Sigmoid colon (tissue), 7 donors: ENCODE measurements around the gene ABHD16A. TPM values are rescaled to one million over a fixed set of nuclear protein-coding genes. Genes with fewer than 3 reads are reported as not detected.
A peak's percentile ranks its signal among the peaks of the same experiment; 100 is the strongest.

Experiments used
- DNase-seq: peaks from one replicate; pipeline ENCODE4 v3.0.0-alpha.2; 2019
- H3K27ac ChIP-seq, 4 donors: fragments of 200-600 bp; sonication (generic); one replicate each; pipeline ENCODE4 v1.5.1; 2016 to 2019; ENCODE audit warnings: mild to moderate bottlenecking in 1 of 4
- H3K27me3 ChIP-seq, 3 donors: fragments of 200-600 bp; sonication (generic); one replicate each; pipeline ENCODE4 v1.5.1; 2019; ENCODE audit warnings: mild to moderate bottlenecking in 1 of 3
- H3K36me3 ChIP-seq, 4 donors: fragments of 200-600 bp; sonication (generic); one replicate each; pipeline ENCODE4 v1.5.1; 2016 to 2019
- H3K4me1 ChIP-seq, 4 donors: fragments of 200-600 bp; sonication (generic); one replicate each; pipeline ENCODE4 v1.5.1; 2017 to 2019
- H3K4me3 ChIP-seq, 4 donors: fragments of 200-600 bp; sonication (generic); one replicate each; pipeline ENCODE4 v1.5.1; 2017 to 2019; ENCODE audit warnings: mild to moderate bottlenecking in 2 of 4, moderate library complexity in 1 of 4
- H3K9me3 ChIP-seq, 4 donors: fragments of 200-600 bp in 3 of 4; sonication (generic) in 3 of 4; one replicate each; pipeline versions ENCODE4 v1.5.1 to v1.6.1; 2013 to 2019
- EP300 ChIP-seq, 4 donors: sonication (generic); formaldehyde crosslinking; IDR thresholded peaks; one replicate each; pipeline ENCODE4 v1.6.1; 2017; ENCODE audit warnings: antibody characterized with exemption in 4 of 4
- POLR2A ChIP-seq, 2 donors: fragments of 450-650 bp; IDR thresholded peaks; one replicate each; pipeline ENCODE4 v1.6.1; 2016; ENCODE audit warnings: antibody characterized with exemption in 2 of 2, mild to moderate bottlenecking in 2 of 2, moderate library complexity in 2 of 2
- POLR2AphosphoS5 ChIP-seq, 4 donors: sonication (generic); formaldehyde crosslinking; IDR thresholded peaks; one replicate each; pipeline ENCODE4 v1.6.1; 2017; ENCODE audit warnings: antibody characterized with exemption in 4 of 4
- WGBS, 2 donors: extraction: QIAGEN DNeasy Blood & Tissue Kit; methylation state at CpG; one replicate each; pipeline ENCODE4 v1.1.7; 2013; 5-methylcytosine and 5-hydroxymethylcytosine counted together
- intact Hi-C: fragments of 100-400 bp; cut with DNase I; formaldehyde crosslinking; loops from one replicate; pipeline ENCODE4 v1.15.1; 2023
- polyA plus RNA-seq, 3 donors: library from polyadenylated mRNA; stranded (reverse); fragments of 200-250 nt; gene quantifications; one replicate each; pipeline ENCODE4 v1.2.3, GENCODE V29; 2013
- total RNA-seq, 4 donors: library from RNA; depleted of rRNA; stranded (reverse); fragments of >200 nt; gene quantifications; one replicate each; pipeline ENCODE4 v1.1.0, GENCODE V29; 2016
- TF ChIP-seq, protein P1 (sequence below), 4 experiments: fragments of 450-650 bp in 3 of 4; fragments of 200-600 bp in 1 of 4; IDR thresholded peaks; one replicate each; pipeline ENCODE4 v1.5.1; 2016 to 2019; ENCODE audit warnings: antibody characterized with exemption in 4 of 4, mild to moderate bottlenecking in 3 of 4, moderate library complexity in 2 of 4
- donor health status: healthy with polysubstance abuse.
- donor health status: Bipolar disorder and iron deficiency.
- donor health status: healthy.

ABHD16A gene
- total and polyA plus RNA-seq, 7 donors: 16.9 to 63.4 (median 40.3) TPM

DNA sequence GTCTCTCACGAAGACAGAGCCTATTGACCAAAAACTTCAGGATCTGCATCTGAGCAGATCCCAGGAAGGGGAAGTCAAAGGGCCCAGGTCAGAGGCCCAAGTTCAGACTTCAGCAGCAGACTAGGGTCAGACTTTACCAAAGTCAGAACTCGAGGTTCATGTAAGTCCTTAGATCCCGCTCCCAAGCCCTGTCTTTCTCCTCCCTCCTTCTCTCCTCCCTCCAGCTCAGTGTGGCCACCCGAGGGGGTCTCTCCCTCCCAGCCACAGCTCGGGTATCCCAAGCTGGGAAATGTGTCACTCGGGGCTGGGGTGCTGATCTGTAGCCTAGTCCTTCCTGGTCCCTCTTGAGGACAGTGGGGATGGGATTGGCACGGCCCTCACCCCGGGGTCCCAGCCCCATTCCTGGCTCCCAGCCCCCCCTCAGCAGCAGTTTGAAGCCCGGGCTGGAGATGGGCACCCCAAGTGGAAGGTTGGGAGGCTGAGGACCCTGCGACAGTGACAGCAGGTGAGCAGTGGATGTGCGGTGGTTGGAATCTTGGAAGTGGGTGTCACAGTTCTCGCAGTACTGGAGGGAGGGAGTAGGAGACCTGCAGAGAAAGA is 40.9 kb downstream of the ABHD16A start:
- Histone ChIP-seq H3K36me3 (peaks cover 3 to 24% (median 10%) of the 10 kb centered on the region in 4 donors), H3K27me3 (no peaks in the 10 kb centered on the region), H3K4me3 (no peak overlapping the region), H3K27ac (peak overlapping the region in 2 of 4 donors; percentile 11 to 98), H3K9me3 (no peaks in the 10 kb centered on the region), H3K4me1 (peaks cover 0 to 74% (median 67%) of the 10 kb centered on the region in 4 donors)
- intact Hi-C loops: loop anchor here (10.0 kb wide), 1 partner anchor 1613 kb away; the partner anchor contains the start of genes B3GALT4, RPS18 and VPS52
- 89 to 91% methylated on average over 12 of the region's 12 CpGs for WGBS, 2 donors
- TF ChIP-seq POLR2AphosphoS5 (IDR thresholded peaks at IDR 0.05) (no peak), POLR2A (IDR thresholded peaks at IDR 0.05) (no peak), EP300 (IDR thresholded peaks at IDR 0.05) (no peak)
- TF ChIP-seq, protein P1, sequence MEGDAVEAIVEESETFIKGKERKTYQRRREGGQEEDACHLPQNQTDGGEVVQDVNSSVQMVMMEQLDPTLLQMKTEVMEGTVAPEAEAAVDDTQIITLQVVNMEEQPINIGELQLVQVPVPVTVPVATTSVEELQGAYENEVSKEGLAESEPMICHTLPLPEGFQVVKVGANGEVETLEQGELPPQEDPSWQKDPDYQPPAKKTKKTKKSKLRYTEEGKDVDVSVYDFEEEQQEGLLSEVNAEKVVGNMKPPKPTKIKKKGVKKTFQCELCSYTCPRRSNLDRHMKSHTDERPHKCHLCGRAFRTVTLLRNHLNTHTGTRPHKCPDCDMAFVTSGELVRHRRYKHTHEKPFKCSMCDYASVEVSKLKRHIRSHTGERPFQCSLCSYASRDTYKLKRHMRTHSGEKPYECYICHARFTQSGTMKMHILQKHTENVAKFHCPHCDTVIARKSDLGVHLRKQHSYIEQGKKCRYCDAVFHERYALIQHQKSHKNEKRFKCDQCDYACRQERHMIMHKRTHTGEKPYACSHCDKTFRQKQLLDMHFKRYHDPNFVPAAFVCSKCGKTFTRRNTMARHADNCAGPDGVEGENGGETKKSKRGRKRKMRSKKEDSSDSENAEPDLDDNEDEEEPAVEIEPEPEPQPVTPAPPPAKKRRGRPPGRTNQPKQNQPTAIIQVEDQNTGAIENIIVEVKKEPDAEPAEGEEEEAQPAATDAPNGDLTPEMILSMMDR (IDR thresholded peaks at IDR 0.05): no peak
- DNase-seq: no peak

DNA sequence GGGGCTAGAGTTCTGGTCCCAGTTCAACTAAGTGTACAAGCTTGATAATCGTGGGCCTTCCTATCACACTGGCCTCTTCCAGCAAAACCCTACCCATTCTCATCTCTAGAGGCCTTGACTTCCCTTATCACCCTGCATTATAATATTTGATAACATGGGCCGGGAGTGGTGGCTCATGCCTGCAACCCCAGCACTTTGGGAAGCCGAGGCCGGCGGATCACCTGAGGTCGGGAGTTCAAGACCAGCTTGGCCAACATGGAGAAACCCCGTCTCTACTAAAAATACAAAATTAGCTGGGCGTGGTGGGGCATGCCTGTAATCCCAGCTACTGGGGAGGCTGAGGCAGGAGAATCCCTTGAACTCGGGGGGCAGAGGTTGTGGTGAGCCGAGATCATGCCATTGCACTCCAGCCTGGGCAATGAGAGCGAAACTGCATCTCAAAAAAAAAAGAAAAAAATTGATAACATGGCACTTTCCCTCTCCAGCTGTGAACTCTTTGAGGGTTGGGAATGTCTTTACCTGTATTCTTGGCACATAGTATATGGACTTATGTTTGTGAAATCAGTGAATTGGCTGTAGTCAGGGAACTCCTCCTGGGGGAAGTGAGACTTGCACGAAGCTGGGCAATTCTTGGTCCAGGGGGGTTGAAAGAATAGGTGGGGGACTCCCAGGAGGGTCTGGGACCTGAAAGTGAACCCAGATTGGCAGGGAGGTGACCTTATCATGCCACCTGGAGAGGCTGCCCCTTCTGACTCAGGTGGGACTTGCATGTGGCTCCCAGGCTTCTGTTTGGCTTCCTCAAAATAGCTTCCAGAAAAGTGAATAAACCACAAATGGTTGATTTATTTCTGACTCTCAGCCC is 41.6 kb downstream of the ABHD16A start:
- H3K27ac ChIP-seq: peak overlapping the region; percentile 87 to 98 (median 90)
- peaks cover 0 to 69% (median 60%) of the 10 kb centered on the region in 4 donors for H3K4me1 ChIP-seq
- no peaks in the 10 kb centered on the region for H3K9me3 ChIP-seq
- peak overlapping the region; percentile 66 to 88 (median 73) for H3K4me3 ChIP-seq
- DNase-seq: no peak
- WGBS, 2 donors: 74 to 86% methylated on average over 12 of the region's 12 CpGs
- TF ChIP-seq, protein P1 (IDR thresholded peaks at IDR 0.05): no peak
- TF ChIP-seq EP300 (IDR thresholded peaks at IDR 0.05): no peak
- TF ChIP-seq POLR2A (IDR thresholded peaks at IDR 0.05): no peak
- TF ChIP-seq POLR2AphosphoS5 (IDR thresholded peaks at IDR 0.05): no peak
- intact Hi-C loops: loop anchor here (10.0 kb wide), 1 partner anchor 1613 kb away; the partner anchor contains the start of genes B3GALT4, RPS18 and VPS52
- peaks cover 0 to 24% (median 10%) of the 10 kb centered on the region in 4 donors for H3K36me3 ChIP-seq
- no peaks in the 10 kb centered on the region for H3K27me3 ChIP-seq

DNA sequence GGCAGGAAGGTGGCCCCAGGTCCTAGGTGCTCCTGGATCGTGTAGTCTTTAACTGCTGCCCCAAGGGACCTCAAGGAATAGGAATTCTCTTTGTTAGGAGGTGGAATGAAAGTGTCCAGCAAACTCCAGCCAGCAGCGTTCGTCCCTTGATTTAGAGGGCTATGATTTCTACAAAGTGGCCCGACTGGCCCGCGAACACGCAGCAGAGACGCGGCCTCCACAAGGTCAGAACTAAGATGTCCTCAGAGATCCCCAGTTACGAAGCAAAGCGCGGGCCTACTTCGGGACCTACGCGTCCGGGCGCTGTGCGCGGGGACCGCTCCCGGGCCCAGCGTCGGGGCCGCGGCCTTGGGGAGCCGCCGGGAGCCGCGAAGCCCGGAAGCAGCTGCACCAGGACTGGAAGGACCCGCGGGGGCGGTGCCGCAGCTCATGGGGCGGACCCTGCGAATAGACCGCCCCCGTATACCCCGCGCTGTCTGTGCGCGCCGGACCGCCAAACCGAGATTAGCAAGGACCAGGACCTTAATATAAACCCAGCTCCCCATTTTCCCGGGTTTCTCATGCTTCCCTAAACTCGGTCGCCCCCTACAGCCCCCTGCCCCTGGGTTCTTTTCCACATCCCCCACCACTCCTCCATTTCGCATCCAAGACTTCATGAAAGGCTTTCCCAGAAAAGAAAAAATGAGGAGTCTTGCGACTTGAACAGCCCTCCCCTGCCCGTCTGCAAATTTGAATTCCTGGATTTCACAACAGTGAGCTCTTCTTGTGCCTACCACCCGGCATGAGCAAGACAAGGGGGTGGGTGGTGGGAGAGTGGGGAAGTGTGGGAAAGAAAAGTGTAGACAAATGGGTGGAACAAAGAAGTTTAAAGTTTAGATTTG is 42.5 kb downstream of the ABHD16A start, which contains the start of gene C6orf47:
Gene C6orf47, minus strand, starts transcription at position 398 of the 881 bp plus-strand sequence. CDS start 831 bp downstream, outside the sequence.
- Histone ChIP-seq H3K27me3 (no peaks in the 10 kb centered on the region), H3K27ac (peak within 1 kb of the TSS; percentile 87 to 98 (median 90)), H3K36me3 (peaks cover 0 to 30% (median 10%) of the 10 kb centered on the region in 4 donors), H3K4me1 (peaks cover 0 to 65% (median 58%) of the 10 kb centered on the region in 4 donors), H3K9me3 (no peaks in the 10 kb centered on the region), H3K4me3 (peak within 1 kb of the TSS; percentile 66 to 88 (median 73))
- intact Hi-C loops: loop anchor here (10.0 kb wide), 1 partner anchor 1614 kb away; the partner anchor contains the start of genes B3GALT4, RPS18 and VPS52
- TF ChIP-seq POLR2A (IDR thresholded peaks at IDR 0.05): peak; percentile 81 to 86
- TF ChIP-seq POLR2AphosphoS5 (IDR thresholded peaks at IDR 0.05): peak; percentile 78 to 96 (median 90)
- TF ChIP-seq EP300 (IDR thresholded peaks at IDR 0.05): no peak
- 0% methylated on average over 52 of the region's 52 CpGs for WGBS, 2 donors
- peak; percentile 95 for DNase-seq

DNA sequence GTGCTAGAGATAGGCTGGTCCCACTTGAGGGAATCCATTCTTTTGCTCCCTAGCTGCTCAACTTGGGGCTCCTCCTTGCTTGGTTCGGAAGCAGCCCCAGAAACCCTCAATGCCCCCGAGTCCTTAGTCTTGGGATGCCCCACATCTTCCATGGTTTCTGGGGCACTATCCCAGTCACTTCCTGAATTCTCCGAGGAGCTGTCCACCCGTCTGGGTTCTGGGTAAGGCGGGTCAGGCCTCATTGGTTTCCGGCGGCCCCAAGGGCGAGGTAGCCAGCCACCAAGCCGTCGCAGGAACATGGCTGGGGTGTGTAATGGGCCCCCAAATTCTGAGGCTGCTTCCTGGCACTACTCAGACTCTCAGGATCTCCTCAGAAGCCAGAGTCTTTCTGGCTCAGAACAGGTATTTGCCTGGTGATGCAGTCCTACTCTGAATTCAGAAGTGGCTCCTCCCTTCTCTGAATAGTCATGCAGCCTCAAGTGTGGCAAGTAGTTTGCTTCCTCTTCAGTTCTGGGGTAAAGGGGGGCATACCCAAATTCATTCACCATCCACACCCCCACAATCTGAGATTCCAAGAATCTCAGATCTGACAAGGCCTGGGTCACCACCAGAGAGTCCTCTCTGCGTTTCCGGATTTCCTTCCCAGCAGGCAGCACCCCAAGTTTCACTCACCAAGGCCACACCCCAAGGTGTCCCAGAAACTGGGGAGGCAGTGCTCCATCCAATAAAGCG is 43.3 kb downstream of the ABHD16A start:
- peaks cover 0 to 30% (median 10%) of the 10 kb centered on the region in 4 donors for H3K36me3 ChIP-seq
- H3K4me1 ChIP-seq: peaks cover 0 to 65% (median 58%) of the 10 kb centered on the region in 4 donors
- H3K27me3 ChIP-seq: no peaks in the 10 kb centered on the region
- TF ChIP-seq POLR2A (IDR thresholded peaks at IDR 0.05) (no peak), EP300 (IDR thresholded peaks at IDR 0.05) (no peak), POLR2AphosphoS5 (IDR thresholded peaks at IDR 0.05) (no peak)
- TF ChIP-seq, protein P1 (IDR thresholded peaks at IDR 0.05): no peak
- 6 to 33% methylated on average over 13 of the region's 13 CpGs for WGBS, 2 donors
- intact Hi-C loops: loop anchor here (10.0 kb wide), 1 partner anchor 1615 kb away; the partner anchor contains the start of genes B3GALT4, RPS18 and VPS52
- H3K4me3 ChIP-seq: peak overlapping the region; percentile 66 to 88 (median 73)
- DNase-seq: no peak
- peak overlapping the region; percentile 87 to 98 (median 90) for H3K27ac ChIP-seq
- no peaks in the 10 kb centered on the region for H3K9me3 ChIP-seq
